ENCODE measurements around the gene DIPK1B. TPM values are rescaled to one million over a fixed set of nuclear protein-coding genes. Genes with fewer than 3 reads are reported as not detected.

Gene DIPK1B
- total and polyA plus RNA-seq, 10 of the 15 experiments (the other 5 are each of a cell fraction or from before 2014, with no cell fraction given) = 0.08 to 0.28 (median 0.13) TPM; not detected in 3

DNA sequence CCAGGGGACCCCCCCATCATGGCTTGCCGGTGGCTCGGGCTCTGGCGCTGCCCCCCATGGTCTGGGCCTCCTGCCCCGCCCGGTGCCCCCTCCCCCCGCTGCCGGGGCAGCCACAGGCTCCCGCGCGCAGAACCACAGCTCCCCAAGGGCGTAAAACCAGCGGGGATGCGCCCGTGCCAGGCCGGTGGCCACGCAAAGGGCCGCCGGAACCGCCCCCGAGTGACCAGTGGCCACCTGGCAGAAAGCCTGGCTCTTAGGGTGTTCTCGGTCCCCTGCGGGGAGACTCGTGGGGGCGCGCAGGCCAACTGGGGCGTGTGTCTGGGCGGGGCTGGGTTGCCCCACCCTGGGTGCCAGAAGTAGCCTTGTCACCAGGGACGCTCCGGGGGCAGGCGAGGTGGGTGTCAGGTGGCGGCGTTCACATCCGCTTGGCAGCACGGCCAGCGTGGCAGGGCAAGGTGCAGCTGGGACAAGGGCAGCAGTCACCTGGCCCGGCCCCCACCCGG lies 24.6 kb upstream of the DIPK1B start:
- ChIA-PET SMC1A (ENCODE audit: uncharacterized antibody, unreplicated experiment) (interaction anchor here (1.0 kb wide), 1 partner anchor 12 kb away, joined by 3 read pairs; no protein-coding TSS in a partner anchor), POLR2A (interaction anchor here (1.0 kb wide), 1 partner anchor 54 kb away, joined by 3 read pairs; no protein-coding TSS in a partner anchor), RAD21 (ENCODE audit: unreplicated experiment) (interaction anchor here (0.8 to 0.9 kb wide), 2 partner anchors 21 to 40 kb away, joined by 3 to 4 read pairs; no protein-coding TSS in a partner anchor), CTCF (interaction anchor here (0.6 to 2.9 kb wide), 6 partner anchors 13 to 521 kb away, joined by 3 to 12 read pairs (median 3); no protein-coding TSS in a partner anchor)
- Histone ChIP-seq H3K79me2 (ENCODE audit: control insufficient read depth, insufficient read depth, low read length) (peaks cover 7% of the 10 kb centered on the region), H3K27me3 (replicated peaks in 1 of 2; ENCODE audit: control insufficient read depth in 2 of 2, insufficient read depth in 2 of 2, low read length in 1 of 2) (no peaks in the 10 kb centered on the region), H3K27ac (ENCODE audit: control insufficient read depth, insufficient read depth) (peak overlapping the region; percentile 24; the same call in 1 of the 2 replicates), H3K9me3 (replicated peaks; ENCODE audit: control insufficient read depth, insufficient read depth, low read length) (no peaks in the 10 kb centered on the region), H3K9ac (ENCODE audit: control insufficient read depth, insufficient read depth, low read length) (peak overlapping the region; percentile 29; the same call in 1 of the 2 replicates), H3K4me1 (ENCODE audit: control insufficient read depth, insufficient read depth, low read length) (peaks cover 16% of the 10 kb centered on the region), H3K4me2 (ENCODE audit: control insufficient read depth, insufficient read depth) (peak overlapping the region; percentile 98), H2AFZ (ENCODE audit: control insufficient read depth, low read depth, low read length) (peak overlapping the region; percentile 39), H3K4me3 (peak overlapping the region; percentile 67; the same call in 1 of the 2 replicates), H3K36me3 (ENCODE audit: control insufficient read depth in 2 of 2, insufficient read depth in 2 of 2, low read length in 1 of 2) (no peaks in the 10 kb centered on the region), H4K20me1 (ENCODE audit: control insufficient read depth, insufficient read depth) (no peaks in the 10 kb centered on the region; the same call in 1 of the 2 replicates)
- FAIRE-seq (no peak), ATAC-seq (peak; percentile 57), DNase-seq (ENCODE audit: low read depth, low spot score) (no peak)
- intact Hi-C loops (cut with micrococcal nuclease; ENCODE audit: unreplicated experiment) = loop anchor here (5.0 kb wide), 1 partner anchor 200 kb away; no protein-coding TSS in a partner anchor
- no TSS peak for BruUV-seq (replicated peaks)
- WGBS (ENCODE audit: insufficient coverage, insufficient replicate concordance, low lambda C conversion rate, missing lambda C conversion rate) = 2% methylated on average over 32 of the region's 37 CpGs
- in situ Hi-C loops (cut with MboI) = no loop called here
- TF ChIP-seq TAF1 (IDR thresholded peaks at IDR 0.05; ENCODE audit: borderline replicate concordance, low read depth, low read length) = no peak
- TF ChIP-seq, protein P1, sequence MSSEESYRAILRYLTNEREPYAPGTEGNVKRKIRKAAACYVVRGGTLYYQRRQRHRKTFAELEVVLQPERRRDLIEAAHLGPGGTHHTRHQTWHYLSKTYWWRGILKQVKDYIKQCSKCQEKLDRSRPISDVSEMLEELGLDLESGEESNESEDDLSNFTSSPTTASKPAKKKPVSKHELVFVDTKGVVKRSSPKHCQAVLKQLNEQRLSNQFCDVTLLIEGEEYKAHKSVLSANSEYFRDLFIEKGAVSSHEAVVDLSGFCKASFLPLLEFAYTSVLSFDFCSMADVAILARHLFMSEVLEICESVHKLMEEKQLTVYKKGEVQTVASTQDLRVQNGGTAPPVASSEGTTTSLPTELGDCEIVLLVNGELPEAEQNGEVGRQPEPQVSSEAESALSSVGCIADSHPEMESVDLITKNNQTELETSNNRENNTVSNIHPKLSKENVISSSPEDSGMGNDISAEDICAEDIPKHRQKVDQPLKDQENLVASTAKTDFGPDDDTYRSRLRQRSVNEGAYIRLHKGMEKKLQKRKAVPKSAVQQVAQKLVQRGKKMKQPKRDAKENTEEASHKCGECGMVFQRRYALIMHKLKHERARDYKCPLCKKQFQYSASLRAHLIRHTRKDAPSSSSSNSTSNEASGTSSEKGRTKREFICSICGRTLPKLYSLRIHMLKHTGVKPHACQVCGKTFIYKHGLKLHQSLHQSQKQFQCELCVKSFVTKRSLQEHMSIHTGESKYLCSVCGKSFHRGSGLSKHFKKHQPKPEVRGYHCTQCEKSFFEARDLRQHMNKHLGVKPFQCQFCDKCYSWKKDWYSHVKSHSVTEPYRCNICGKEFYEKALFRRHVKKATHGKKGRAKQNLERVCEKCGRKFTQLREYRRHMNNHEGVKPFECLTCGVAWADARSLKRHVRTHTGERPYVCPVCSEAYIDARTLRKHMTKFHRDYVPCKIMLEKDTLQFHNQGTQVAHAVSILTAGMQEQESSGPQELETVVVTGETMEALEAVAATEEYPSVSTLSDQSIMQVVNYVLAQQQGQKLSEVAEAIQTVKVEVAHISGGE (CRISPR knock-in tag; IDR thresholded peaks at IDR 0.05) = no peak
- no peak for TF ChIP-seq CHD2 (IDR thresholded peaks at IDR 0.05; ENCODE audit: borderline replicate concordance, low read depth, low read length)
- no peak for TF ChIP-seq RFX5 (IDR thresholded peaks at IDR 0.05; ENCODE audit: low read depth, low read length)
- no peak for TF ChIP-seq ZBTB4 (CRISPR knock-in tag; IDR thresholded peaks at IDR 0.05)
- TF ChIP-seq NRF1 (conservative IDR thresholded peaks at IDR 0.05; ENCODE audit: low read depth, low read length) = no peak
- TF ChIP-seq TCF12 (IDR thresholded peaks at IDR 0.05; ENCODE audit: low read depth, low read length) = no peak
- TF ChIP-seq BCL3 (IDR thresholded peaks at IDR 0.05; ENCODE audit: borderline replicate concordance, insufficient read depth, low read depth, low read length, poor library complexity, severe bottlenecking) = no peak
- no peak for TF ChIP-seq SMC3 (IDR thresholded peaks at IDR 0.05; ENCODE audit: borderline replicate concordance, low read length)
- TF ChIP-seq LARP7 (IDR thresholded peaks at IDR 0.05) = no peak
- peak; percentile 69; the same call in 1 of the 2 replicates for TF ChIP-seq GATAD2B (conservative IDR thresholded peaks at IDR 0.05; ENCODE audit: low read depth)
- TF ChIP-seq FOXM1 (IDR thresholded peaks at IDR 0.05; ENCODE audit: low read depth, low read length) = no peak
- TF ChIP-seq TARDBP (IDR thresholded peaks at IDR 0.05; ENCODE audit: borderline replicate concordance) = no peak
- no peak for TF ChIP-seq MAX (IDR thresholded peaks at IDR 0.05; ENCODE audit: low read depth, low read length)
- no peak for TF ChIP-seq SP1 (IDR thresholded peaks at IDR 0.05; ENCODE audit: low read depth, low read length)
- no peak for TF ChIP-seq POLR2AphosphoS5 (IDR thresholded peaks at IDR 0.05; ENCODE audit: low read length)

Measured in GM12878 (cell line).